ENCODE data around the gene ADSL. TPM values are rescaled to one million over a fixed set of nuclear protein-coding genes. Genes with fewer than 3 reads are reported as not detected.

The ADSL gene
- total and polyA plus RNA-seq, 2 of the 8 experiments (the other 6 are each of a cell fraction or from before 2014, with no cell fraction given) = 197 to 218 TPM

- H2BK120ac ChIP-seq (replicated peaks; ENCODE audit: low read depth, low read length) = no peak overlapping the region
- H3K27ac ChIP-seq (ENCODE audit: low read depth, low read length) = no peak overlapping the region
- no peak overlapping the region for H3K23ac ChIP-seq (ENCODE audit: insufficient read length)
- H4K91ac ChIP-seq (replicated peaks; ENCODE audit: insufficient read length, low read length) = no peak overlapping the region
- H2BK20ac ChIP-seq (ENCODE audit: low read length) = no peak overlapping the region
- no peaks in the 10 kb centered on the region for H3K9me3 ChIP-seq (ENCODE audit: insufficient read depth in 2 of 2, low read depth in 1 of 2, low read length in 1 of 2)
- H3K27me3 ChIP-seq (replicated peaks in 1 of 4; ENCODE audit: control insufficient read depth in 3 of 4, extremely low read depth in 1 of 4, insufficient read depth in 3 of 4, low read length in 3 of 4) = no peaks in the 10 kb centered on the region
- H3K18ac ChIP-seq (ENCODE audit: extremely low read depth, low read length) = no peak overlapping the region
- H2BK5ac ChIP-seq (ENCODE audit: low read depth, low read length) = no peak overlapping the region
- H3K79me1 ChIP-seq (ENCODE audit: low read depth, low read length) = peaks cover 2% of the 10 kb centered on the region; the same call in 1 of the 2 replicates
- no peaks in the 10 kb centered on the region for H3K36me3 ChIP-seq (ENCODE audit: control insufficient read depth in 2 of 4, insufficient read depth in 4 of 4, low read length in 3 of 4)
- H2BK12ac ChIP-seq (ENCODE audit: low read depth, low read length) = no peak overlapping the region
- no peak overlapping the region for H4K8ac ChIP-seq (ENCODE audit: extremely low read depth, insufficient read depth, low read length)
- no peaks in the 10 kb centered on the region for H3K79me2 ChIP-seq (ENCODE audit: control insufficient read depth in 1 of 2, insufficient read depth in 2 of 2, low read length in 2 of 2)
- H2AFZ ChIP-seq (ENCODE audit: low read length) = no peak overlapping the region
- TF ChIP-seq CBX5 (IDR thresholded peaks at IDR 0.05; ENCODE audit: low read depth, low read length) = no peak
- no peak for TF ChIP-seq HDAC6 (IDR thresholded peaks at IDR 0.05; ENCODE audit: low read depth, low read length)
- TF ChIP-seq RXRA (IDR thresholded peaks at IDR 0.05; ENCODE audit: insufficient read depth, low read depth, low read length) = no peak
- no peak for TF ChIP-seq SRF (IDR thresholded peaks at IDR 0.05; ENCODE audit: low read depth, low read length)
- no peaks in the 10 kb centered on the region; a peak in 1 of 7 replicates for H3K4me1 ChIP-seq (replicated peaks in 1 of 4; ENCODE audit: control insufficient read depth in 3 of 4, insufficient read depth in 4 of 4, low read length in 3 of 4)
- WGBS, 2 experiments (ENCODE audit: extremely low coverage in 1 of 2, insufficient coverage in 1 of 2, insufficient read length in 1 of 2, insufficient replicate concordance in 2 of 2, low coverage in 1 of 2, low lambda C conversion rate in 2 of 2, missing lambda C conversion rate in 1 of 2) = 94% methylated on average over 2 of the region's 2 CpGs; no CpG with 5 or more reads in 1 of the 2 experiments
- no peak overlapping the region for H4K5ac ChIP-seq (ENCODE audit: insufficient read length, low read depth, low read length)
- H3K56ac ChIP-seq (replicated peaks; ENCODE audit: insufficient read length, low read depth, low read length) = no peak overlapping the region
- FAIRE-seq (no peak), DNase-seq (ENCODE audit: low read depth in 1 of 2, low spot score in 2 of 2) (no peak)
- H3K23me2 ChIP-seq (ENCODE audit: low read depth, low read length) = no peaks in the 10 kb centered on the region
- no peak overlapping the region for H3K9ac ChIP-seq (replicated peaks in 1 of 4; ENCODE audit: extremely low read depth in 1 of 4, low read depth in 3 of 4, low read length in 3 of 4)
- no peak overlapping the region for H3K4me3 ChIP-seq (ENCODE audit: extremely low read depth in 1 of 4, insufficient read depth in 2 of 4, low read depth in 3 of 4, low read length in 4 of 4)
- no peak overlapping the region for H3K14ac ChIP-seq (ENCODE audit: insufficient read length)
- CTCF ChIA-PET (ENCODE audit: partially characterized antibody) = interaction anchor here (1.1 kb wide), 2 partner anchors 13 to 97 kb away, joined by 3 read pairs; no protein-coding TSS in a partner anchor
- peaks cover 0 to 5% of the 10 kb centered on the region in 2 experiments for H4K20me1 ChIP-seq (replicated peaks in 1 of 2; ENCODE audit: control insufficient read depth in 1 of 2, insufficient read depth in 2 of 2, low read length in 2 of 2)
- H2AK5ac ChIP-seq (ENCODE audit: low read depth, low read length) = no peak overlapping the region
- H3K4me2 ChIP-seq (ENCODE audit: insufficient read depth in 1 of 2, low read depth in 2 of 2, low read length in 2 of 2) = no peak overlapping the region
- POLR2A ChIA-PET (ENCODE audit: partially characterized antibody) = interaction anchor here (1.0 kb wide), 1 partner anchor 43 kb away, joined by 3 read pairs; no protein-coding TSS in a partner anchor
- H2BK15ac ChIP-seq (ENCODE audit: low read length) = no peak overlapping the region
- no peak overlapping the region for H3K4ac ChIP-seq (replicated peaks; ENCODE audit: insufficient read length, low read depth, low read length)
Measured at GRCh38 chr22:40391417-40391816, 45.1 kb downstream of the ADSL start.

Data from H1 (cell line).